Spinal cord (tissue), 10 donors: ENCODE results near the gene VPS13C. TPM values are rescaled to one million over a fixed set of nuclear protein-coding genes. Genes with fewer than 3 reads are reported as not detected.

Source experiments
- DNase-seq, 6 donors: peaks; one replicate each; pipeline versions ENCODE4 v3.0.0 to v3.0.0-alpha.2; 2013 to 2015; ENCODE audit warnings: low spot score in 6 of 6, low read depth in 4 of 6
- H3K27ac ChIP-seq: one replicate; pipeline ENCODE4 v1.5.1; 2013; ENCODE audit warnings: low read depth, low read length, control low read depth
- H3K27me3 ChIP-seq: one replicate; pipeline ENCODE4 v1.6.1; 2013; ENCODE audit warnings: low read length; ENCODE audit not compliant: control insufficient read depth, insufficient read depth
- H3K36me3 ChIP-seq: one replicate; pipeline ENCODE4 v1.6.1; 2013; ENCODE audit warnings: low read length; ENCODE audit not compliant: control insufficient read depth, insufficient read depth
- H3K4me1 ChIP-seq: one replicate; pipeline ENCODE4 v1.6.1; 2013; ENCODE audit warnings: low read length; ENCODE audit not compliant: control insufficient read depth, insufficient read depth
- H3K4me3 ChIP-seq: one replicate; pipeline ENCODE4 v1.5.1; 2013; ENCODE audit warnings: low read depth, low read length, control low read depth
- H3K9me3 ChIP-seq: one replicate; pipeline ENCODE4 v1.6.1; 2013; ENCODE audit warnings: low read length; ENCODE audit not compliant: control insufficient read depth, insufficient read depth
- WGBS: methylation state at CpG from one replicate; pipeline ENCODE4 v1.1.5; 2013; ENCODE audit warnings: missing lambda C conversion rate; ENCODE audit not compliant: insufficient coverage; 5-methylcytosine and 5-hydroxymethylcytosine counted together
- polyA plus RNA-seq, 2 donors: library from polyadenylated mRNA; unstranded; fragments of 120-200 nt; gene quantifications; one replicate each; pipeline ENCODE4 v1.2.1, GENCODE V29; 2013; ENCODE audit not compliant: insufficient read length in 2 of 2
- total RNA-seq, 2 donors: library from RNA; depleted of rRNA in 1 of 2; stranded (reverse); fragments of 120-200 nt in 1 of 2; fragments of >200 nt in 1 of 2; gene quantifications; one replicate each; pipeline versions ENCODE4 v1.2.3 to v1.2.4, GENCODE V29; 2013 to 2014
- donor health status: healthy.

Gene VPS13C
- total and polyA plus RNA-seq, 4 donors, result 55.2 to 149 (median 66.0) TPM

DNA sequence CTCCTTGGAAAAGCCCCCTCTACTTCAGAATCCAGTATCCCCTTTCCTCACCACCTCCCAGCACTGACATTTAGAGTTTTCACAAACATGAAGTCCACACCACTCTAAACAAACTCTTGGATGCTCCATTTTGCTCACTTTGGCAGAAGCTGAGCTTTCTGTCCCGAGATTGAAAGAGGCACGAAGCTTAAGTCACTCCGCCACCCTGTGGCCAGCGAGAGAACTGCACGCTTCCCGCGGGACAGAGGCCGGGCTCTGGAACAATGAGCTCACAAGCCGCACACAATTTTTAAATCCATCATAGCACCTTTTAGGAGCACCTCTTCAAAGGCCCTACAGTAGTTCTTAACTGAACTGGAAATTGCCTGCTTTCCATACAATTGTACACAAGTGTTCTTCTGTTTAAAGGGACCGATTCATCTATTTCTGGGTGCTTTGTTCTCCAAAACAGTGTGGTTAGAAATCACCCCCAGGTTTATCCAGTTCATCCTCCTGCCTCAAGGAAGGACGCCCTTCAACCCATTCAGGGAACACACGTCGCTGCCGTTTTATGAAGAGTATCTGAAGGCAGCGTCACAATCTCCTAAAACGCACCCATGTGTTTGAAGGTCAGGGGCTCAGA is 226.1 kb downstream of the VPS13C start:
- Histone ChIP-seq H3K4me3 (no peak overlapping the region), H3K27me3 (peaks cover 2% of the 10 kb centered on the region), H3K9me3 (no peaks in the 10 kb centered on the region), H3K36me3 (no peaks in the 10 kb centered on the region), H3K4me1 (peaks cover 18% of the 10 kb centered on the region), H3K27ac (no peak overlapping the region)
- WGBS, result 21% methylated on average over 14 of the region's 16 CpGs
- peak; percentile 60 to 96 (median 80) for DNase-seq

DNA sequence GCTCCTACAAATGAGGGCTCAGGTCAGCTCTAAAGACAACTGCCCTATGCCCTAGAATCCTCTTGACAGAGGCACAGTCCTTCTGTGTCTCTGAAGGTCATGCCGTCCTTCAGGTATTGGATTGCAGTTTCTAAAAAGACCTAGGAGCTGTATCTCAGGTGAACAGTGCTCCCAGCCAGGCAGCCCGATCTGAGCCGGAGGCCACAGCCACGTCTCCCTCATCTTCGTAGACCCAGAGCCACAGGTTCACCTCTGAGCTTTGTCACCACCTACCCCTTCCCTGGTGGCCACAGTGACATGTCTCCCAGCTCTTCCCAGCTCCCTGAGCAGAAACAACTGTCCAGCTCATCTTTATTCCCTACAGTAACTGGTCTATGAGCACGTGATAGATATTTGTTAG is 228.0 kb downstream of the VPS13C start:
- no peak for DNase-seq
- Histone ChIP-seq H3K4me3 (no peak overlapping the region), H3K27me3 (peaks cover 2% of the 10 kb centered on the region), H3K27ac (no peak overlapping the region), H3K9me3 (no peaks in the 10 kb centered on the region), H3K36me3 (no peaks in the 10 kb centered on the region), H3K4me1 (peaks cover 18% of the 10 kb centered on the region)
- WGBS, result 96% methylated on average over 5 of the region's 6 CpGs

DNA sequence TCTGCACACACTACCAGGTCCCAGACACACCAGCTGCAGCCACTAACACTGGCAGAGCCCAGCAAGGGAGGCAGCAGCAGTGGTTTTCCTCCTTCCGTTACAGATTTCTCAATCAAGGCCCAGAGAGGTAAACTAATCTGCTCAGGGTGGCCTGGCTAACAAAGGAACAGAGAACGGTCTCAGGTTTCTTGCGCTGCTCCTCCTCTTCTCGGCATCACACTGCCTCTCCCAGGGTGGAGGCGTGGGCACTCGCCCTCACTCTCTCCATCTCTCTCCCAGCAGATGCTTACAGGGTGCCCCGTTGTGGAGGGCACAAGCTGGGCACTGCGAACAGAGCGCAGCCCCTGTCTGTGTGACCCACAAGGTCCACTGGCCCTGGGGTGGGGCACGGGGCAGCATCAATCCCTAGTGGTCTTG is 228.7 kb downstream of the VPS13C start:
- H3K36me3 ChIP-seq, result no peaks in the 10 kb centered on the region
- no peak overlapping the region for H3K4me3 ChIP-seq
- 87% methylated on average over 10 of the region's 10 CpGs for WGBS
- no peak for DNase-seq
- peaks cover 18% of the 10 kb centered on the region for H3K4me1 ChIP-seq
- H3K27me3 ChIP-seq, result peaks cover 2% of the 10 kb centered on the region
- H3K27ac ChIP-seq, result no peak overlapping the region
- H3K9me3 ChIP-seq, result no peaks in the 10 kb centered on the region

DNA sequence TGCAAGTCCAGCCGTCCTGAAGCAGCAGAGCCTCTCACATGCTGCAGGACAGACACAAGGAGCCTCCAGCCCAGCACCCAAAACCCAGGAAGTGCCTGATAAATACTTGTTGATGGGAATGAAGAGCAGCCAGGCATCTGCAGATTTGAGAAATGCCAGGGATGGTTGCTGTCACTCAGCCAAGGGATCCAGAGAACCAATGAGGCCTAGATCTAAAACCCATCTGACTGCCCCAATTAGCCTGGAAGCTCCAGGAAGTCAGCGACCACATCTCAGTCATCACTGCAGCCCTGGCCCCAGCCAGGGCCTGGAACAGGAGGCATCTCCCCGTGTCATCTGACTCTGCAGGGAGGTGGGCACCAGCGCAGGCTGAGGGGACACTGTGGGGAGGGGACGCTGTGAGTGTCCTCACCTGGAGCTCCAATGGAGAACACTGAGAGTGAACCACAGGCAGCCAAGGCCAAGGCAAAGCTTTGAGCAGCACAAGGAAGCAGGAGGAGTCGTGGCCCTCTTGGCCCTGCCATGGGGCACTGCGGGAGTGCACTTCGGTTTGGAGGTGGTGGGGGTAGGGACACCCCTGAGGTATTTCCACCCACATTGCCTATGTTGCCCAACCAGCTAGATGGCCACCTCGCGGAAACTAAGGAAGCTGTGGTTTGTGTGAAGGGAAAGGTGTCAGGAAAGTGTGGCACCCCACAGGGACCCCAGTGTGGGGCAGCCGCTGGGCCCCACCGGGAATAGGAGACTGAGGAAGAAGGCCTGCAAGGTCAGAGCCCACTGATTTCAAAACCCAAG is 229.5 kb downstream of the VPS13C start:
- Histone ChIP-seq H3K4me1 (peaks cover 18% of the 10 kb centered on the region), H3K4me3 (no peak overlapping the region), H3K9me3 (no peaks in the 10 kb centered on the region), H3K27me3 (peaks cover 2% of the 10 kb centered on the region), H3K27ac (no peak overlapping the region), H3K36me3 (no peaks in the 10 kb centered on the region)
- WGBS, result 95% methylated on average over 12 of the region's 12 CpGs
- no peak for DNase-seq

DNA sequence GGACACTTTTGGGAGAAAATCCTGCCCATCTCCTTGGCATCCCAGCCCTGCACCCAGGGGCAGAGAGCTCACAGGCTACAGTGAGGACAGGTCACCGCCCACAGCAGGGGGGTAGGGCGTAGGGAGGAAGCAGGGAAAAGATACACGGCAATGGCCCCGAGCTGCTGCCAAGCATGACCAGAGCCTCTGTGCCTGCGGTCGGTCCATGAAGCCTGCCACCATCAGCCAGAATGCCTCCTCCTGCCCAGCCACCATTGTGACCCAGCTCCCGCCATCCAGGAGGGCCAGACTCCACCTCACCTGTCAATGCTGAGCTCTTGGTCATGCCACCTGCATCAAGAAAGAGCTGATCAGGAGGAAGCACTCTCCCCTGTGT is 230.7 kb downstream of the VPS13C start:
- 77% methylated on average over 6 of the region's 7 CpGs for WGBS

DNA sequence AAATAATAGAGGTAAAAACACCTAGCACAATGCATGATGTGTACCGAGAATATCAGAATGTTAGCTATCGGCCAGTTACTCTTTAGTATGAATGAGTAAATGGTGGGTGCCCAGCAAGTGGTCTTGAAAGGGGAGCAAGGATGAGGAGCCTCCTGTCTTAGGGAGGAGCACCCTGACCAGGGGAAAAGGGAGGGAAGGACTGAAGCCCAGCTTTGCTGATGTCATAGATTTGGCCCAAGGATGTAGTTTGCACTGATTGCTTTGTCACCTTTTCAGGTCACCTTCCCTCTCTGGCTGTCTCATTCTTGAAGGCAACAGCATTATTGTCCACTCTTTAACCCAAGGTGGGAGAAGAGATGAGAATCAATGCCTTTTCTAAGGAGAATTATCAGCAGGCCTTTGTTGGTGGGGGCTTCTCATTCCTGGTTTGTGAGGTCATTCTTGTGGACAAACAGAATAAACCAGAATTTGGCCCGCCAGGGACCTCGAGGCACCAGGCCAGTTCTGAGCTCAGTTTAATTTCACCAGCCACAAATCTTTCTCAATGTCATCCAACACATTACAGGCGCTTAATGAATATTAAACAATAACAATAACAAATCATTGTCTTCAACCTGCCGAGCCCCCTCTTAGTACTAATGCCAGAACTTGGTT is 231.3 kb downstream of the VPS13C start:
- no peaks in the 10 kb centered on the region for H3K36me3 ChIP-seq
- H3K9me3 ChIP-seq, result no peaks in the 10 kb centered on the region
- peaks cover 2% of the 10 kb centered on the region for H3K27me3 ChIP-seq
- no peak overlapping the region for H3K27ac ChIP-seq
- peak in 1 of 6 donors; percentile 13 for DNase-seq
- H3K4me1 ChIP-seq, result peaks cover 4% of the 10 kb centered on the region
- WGBS, result 100% methylated on average over 3 of the region's 6 CpGs
- no peak overlapping the region for H3K4me3 ChIP-seq

More for the DNA sequence above, 230.7 kb downstream of the VPS13C start:
- H3K27me3 ChIP-seq, result peaks cover 2% of the 10 kb centered on the region
- H3K27ac ChIP-seq, result no peak overlapping the region
- DNase-seq, result no peak
- H3K36me3 ChIP-seq, result no peaks in the 10 kb centered on the region
- H3K4me3 ChIP-seq, result no peak overlapping the region
- peaks cover 9% of the 10 kb centered on the region for H3K4me1 ChIP-seq
- H3K9me3 ChIP-seq, result no peaks in the 10 kb centered on the region

DNA sequence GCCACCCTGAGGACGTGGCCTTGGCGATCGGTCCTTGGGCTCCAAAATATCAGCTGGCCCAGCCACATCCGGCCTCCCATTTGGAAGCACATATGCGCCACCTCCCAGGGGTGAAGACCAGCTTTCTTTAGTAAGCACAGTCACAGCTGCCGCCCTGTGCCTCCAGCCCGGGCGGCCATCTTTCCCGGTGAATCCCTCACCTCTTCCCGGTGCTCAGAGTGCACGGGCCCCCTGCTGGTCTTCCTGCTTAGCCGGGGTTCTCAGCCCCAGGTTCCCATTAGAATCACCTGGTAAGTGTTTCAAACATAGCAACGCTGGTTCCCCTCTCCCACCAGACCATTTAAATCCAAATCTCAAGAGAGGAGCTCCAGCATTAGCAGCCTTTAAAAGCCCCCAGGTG is 232.2 kb downstream of the VPS13C start:
- no peak for DNase-seq
- Histone ChIP-seq H3K4me3 (no peak overlapping the region), H3K27me3 (peaks cover 2% of the 10 kb centered on the region), H3K9me3 (no peaks in the 10 kb centered on the region), H3K36me3 (no peaks in the 10 kb centered on the region), H3K4me1 (no peaks in the 10 kb centered on the region), H3K27ac (no peak overlapping the region)
- WGBS, result 90% methylated on average over 13 of the region's 13 CpGs

DNA sequence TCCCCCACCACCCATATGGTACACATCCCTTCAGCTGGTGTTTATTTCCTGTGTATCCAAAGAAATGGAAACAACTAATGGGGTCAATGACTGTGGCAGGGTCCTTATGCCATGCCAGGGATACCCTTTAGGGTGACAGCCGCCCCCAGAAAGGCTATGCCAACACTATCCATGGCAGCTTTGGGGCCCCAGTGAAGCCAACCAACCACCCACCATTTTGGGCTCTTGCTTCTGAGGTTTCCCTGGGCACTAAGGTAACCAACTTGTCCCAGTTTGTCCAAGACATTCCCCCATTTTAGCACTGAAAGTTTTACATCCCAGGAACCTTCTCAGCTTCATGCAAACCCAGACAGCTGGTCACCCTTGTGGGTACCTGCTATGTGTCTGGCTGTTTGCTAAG is 233.1 kb downstream of the VPS13C start:
- Histone ChIP-seq H3K27ac (no peak overlapping the region), H3K36me3 (no peaks in the 10 kb centered on the region), H3K4me3 (no peak overlapping the region), H3K27me3 (peaks cover 2% of the 10 kb centered on the region), H3K9me3 (no peaks in the 10 kb centered on the region), H3K4me1 (no peaks in the 10 kb centered on the region)
- WGBS, result 89% methylated on average over 1 of the region's 1 CpG
- no peak for DNase-seq

DNA sequence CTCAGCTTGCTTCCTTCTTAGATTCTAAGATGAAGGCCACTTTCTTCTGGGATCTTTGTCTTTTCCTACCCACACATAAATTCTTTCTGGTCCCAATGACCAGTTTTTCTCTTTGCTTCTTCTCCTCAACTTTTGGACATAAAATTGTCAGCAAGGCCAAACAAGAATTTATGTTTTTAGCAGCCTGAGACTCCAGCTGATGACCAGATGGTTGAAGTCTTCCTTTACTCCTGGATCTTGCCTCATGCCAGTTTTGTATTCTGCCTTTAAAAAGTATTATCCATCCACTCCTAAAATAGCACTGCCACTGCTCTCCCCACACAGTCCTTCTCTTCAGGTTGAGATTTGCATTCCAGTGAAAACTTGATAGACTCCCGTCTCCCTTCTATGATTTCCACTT is 236.0 kb downstream of the VPS13C start:
- Histone ChIP-seq H3K4me1 (no peaks in the 10 kb centered on the region), H3K9me3 (no peaks in the 10 kb centered on the region), H3K36me3 (no peaks in the 10 kb centered on the region), H3K4me3 (no peak overlapping the region), H3K27ac (no peak overlapping the region), H3K27me3 (no peaks in the 10 kb centered on the region)
- no peak for DNase-seq
- 0% methylated on average over 1 of the region's 1 CpG for WGBS
